Esophagus (tissue), 2 donors: ENCODE results near the gene FGF9. TPM values are rescaled to one million over a fixed set of nuclear protein-coding genes. Genes with fewer than 3 reads are reported as not detected.

Source experiments
- H3K27ac ChIP-seq, 2 donors: one replicate each; pipeline ENCODE4 v1.5.1; 2013; ENCODE audit warnings: low read depth in 2 of 2, mild to moderate bottlenecking in 2 of 2, inconsistent platforms in 1 of 2, low read length in 1 of 2, moderate library complexity in 1 of 2
- H3K27me3 ChIP-seq, 2 donors: one replicate each; pipeline ENCODE4 v1.6.1; 2013; ENCODE audit warnings: low read length in 2 of 2, control low read depth in 1 of 2, mild to moderate bottlenecking in 1 of 2; ENCODE audit not compliant: insufficient read depth in 2 of 2, control insufficient read depth in 1 of 2
- H3K36me3 ChIP-seq, 2 donors: one replicate each; pipeline ENCODE4 v1.6.1; 2013; ENCODE audit warnings: low read length in 1 of 2; ENCODE audit not compliant: control insufficient read depth in 2 of 2, insufficient read depth in 2 of 2
- H3K4me1 ChIP-seq, 2 donors: one replicate each; pipeline ENCODE4 v1.6.1; 2013; ENCODE audit warnings: low read length in 1 of 2; ENCODE audit not compliant: control insufficient read depth in 2 of 2, insufficient read depth in 2 of 2
- H3K4me3 ChIP-seq, 2 donors: one replicate each; pipeline ENCODE4 v1.5.1; 2013; ENCODE audit warnings: low read length in 2 of 2, mild to moderate bottlenecking in 2 of 2, low read depth in 1 of 2, moderate library complexity in 1 of 2
- H3K9me3 ChIP-seq, 2 donors: one replicate each; pipeline ENCODE4 v1.6.1; 2013; ENCODE audit warnings: mild to moderate bottlenecking in 2 of 2, low read depth in 1 of 2, low read length in 1 of 2, moderate library complexity in 1 of 2; ENCODE audit not compliant: control insufficient read depth in 2 of 2, insufficient read depth in 1 of 2
- WGBS, 2 donors: extraction: QIAGEN DNeasy Blood & Tissue Kit; methylation state at CpG; one replicate each; pipeline ENCODE4 v1.1.7; 2013; 5-methylcytosine and 5-hydroxymethylcytosine counted together
- polyA plus RNA-seq, 2 donors: library from polyadenylated mRNA; stranded (reverse); fragments of 200-250 nt; gene quantifications; one replicate each; pipeline ENCODE4 v1.2.3, GENCODE V29; 2013
- donor health status: healthy with polysubstance abuse.
- donor health status: Bipolar disorder and iron deficiency.

Gene FGF9
- polyA plus RNA-seq, 2 donors: 0.02 TPM

DNA sequence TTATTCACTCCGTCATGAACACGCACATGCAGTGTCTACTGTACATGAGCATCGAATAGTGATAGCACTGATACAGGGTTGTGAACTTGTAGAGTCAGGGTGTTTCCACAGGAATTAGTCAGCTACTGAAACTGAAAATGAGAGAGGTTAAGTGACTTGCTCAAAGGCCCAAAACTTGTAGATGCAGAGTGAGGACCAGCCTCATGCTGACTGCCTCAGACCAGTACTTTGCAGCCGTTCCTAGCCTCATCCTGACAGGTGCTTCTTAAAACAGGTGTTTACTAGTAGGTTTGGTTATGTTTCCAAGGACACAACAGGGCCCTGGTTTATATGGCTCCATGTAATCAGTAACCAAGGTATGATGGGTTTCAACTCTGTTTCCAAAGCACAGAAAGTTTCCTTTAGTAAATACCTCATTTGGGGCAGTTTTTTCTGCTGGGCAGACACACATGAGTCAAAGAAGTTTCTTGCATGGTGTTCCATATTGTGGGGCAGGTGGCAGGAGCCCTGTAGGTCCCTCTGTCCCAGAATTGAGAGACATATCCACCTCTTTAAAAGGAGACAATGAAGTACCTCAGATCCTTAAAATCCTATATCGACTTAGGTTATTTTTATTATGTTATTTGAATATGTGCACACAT, 16.0 kb downstream of the FGF9 start:
- H3K4me3 ChIP-seq: no peak overlapping the region
- WGBS, 2 donors: 72 to 76% methylated on average over 5 of the region's 5 CpGs

DNA sequence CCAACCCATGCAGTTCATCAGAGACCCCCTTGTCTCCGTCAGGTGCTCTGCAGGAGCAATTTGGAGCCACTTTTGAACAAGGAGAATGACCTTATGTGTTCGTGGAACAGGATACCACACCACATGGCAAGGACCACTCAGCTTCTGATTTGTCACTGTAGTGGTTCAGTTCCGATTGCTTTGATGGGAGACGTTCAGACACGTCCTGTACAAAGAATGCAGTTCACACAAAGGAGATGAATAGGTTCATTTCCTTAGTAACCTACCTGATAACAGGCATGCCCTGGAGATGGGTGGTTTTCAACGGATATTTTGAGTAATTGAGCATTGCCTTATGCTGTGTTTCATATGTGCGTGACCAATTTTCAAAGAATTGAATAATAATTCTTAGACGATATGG, 17.2 kb downstream of the FGF9 start:
- H3K27ac ChIP-seq: no peak overlapping the region
- H3K27me3 ChIP-seq: no peaks in the 10 kb centered on the region
- H3K9me3 ChIP-seq: no peaks in the 10 kb centered on the region
- no peaks in the 10 kb centered on the region for H3K36me3 ChIP-seq
- H3K4me1 ChIP-seq: peaks cover 0 to 5% of the 10 kb centered on the region in 2 donors
- no peak overlapping the region for H3K4me3 ChIP-seq
- WGBS, 2 donors: 55 to 74% methylated on average over 8 of the region's 8 CpGs

More for the DNA sequence above, 16.0 kb downstream of the FGF9 start:
- Histone ChIP-seq H3K4me1 (peaks cover 0 to 5% of the 10 kb centered on the region in 2 donors), H3K27ac (no peak overlapping the region), H3K9me3 (no peaks in the 10 kb centered on the region), H3K27me3 (no peaks in the 10 kb centered on the region), H3K36me3 (no peaks in the 10 kb centered on the region)

- H3K4me3 ChIP-seq: no peak overlapping the region
- WGBS, 2 donors: 89% methylated on average over 6 of the region's 6 CpGs
- H3K9me3 ChIP-seq: no peaks in the 10 kb centered on the region
- no peaks in the 10 kb centered on the region for H3K4me1 ChIP-seq
- no peaks in the 10 kb centered on the region for H3K27me3 ChIP-seq
- H3K36me3 ChIP-seq: no peaks in the 10 kb centered on the region
- H3K27ac ChIP-seq: no peak overlapping the region
Measured at GRCh38 chr13:21689097-21689496, 18.2 kb downstream of the FGF9 start.

DNA sequence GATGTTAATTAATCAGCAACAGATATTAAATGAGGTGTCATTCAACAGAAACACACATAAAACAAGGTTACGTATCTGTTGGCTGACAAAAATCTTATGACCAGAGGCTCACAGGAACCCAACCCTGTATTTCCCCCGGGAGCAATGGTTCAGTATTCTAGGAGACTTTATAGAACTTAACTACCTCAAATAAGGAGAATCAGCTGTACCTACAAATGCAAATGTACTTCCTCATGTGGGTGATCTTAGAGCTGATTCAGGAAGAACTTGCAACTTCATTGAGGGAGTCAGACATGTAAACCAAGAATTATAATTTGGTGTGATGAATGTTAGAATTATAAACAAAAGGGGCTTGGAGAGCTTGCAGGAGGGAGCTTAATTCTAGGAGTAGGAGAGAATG, 20.1 kb downstream of the FGF9 start:
- 77 to 86% methylated on average over 2 of the region's 2 CpGs for WGBS, 2 donors
- Histone ChIP-seq H3K9me3 (no peaks in the 10 kb centered on the region), H3K4me1 (no peaks in the 10 kb centered on the region), H3K27ac (no peak overlapping the region), H3K36me3 (no peaks in the 10 kb centered on the region), H3K4me3 (no peak overlapping the region), H3K27me3 (no peaks in the 10 kb centered on the region)

- WGBS, 2 donors: 85 to 86% methylated on average over 10 of the region's 10 CpGs
- H3K4me1 ChIP-seq: no peaks in the 10 kb centered on the region
- no peak overlapping the region for H3K4me3 ChIP-seq
- no peaks in the 10 kb centered on the region for H3K9me3 ChIP-seq
- no peaks in the 10 kb centered on the region for H3K36me3 ChIP-seq
- H3K27me3 ChIP-seq: no peaks in the 10 kb centered on the region
- no peak overlapping the region for H3K27ac ChIP-seq
Measured at GRCh38 chr13:21691500-21691899, 20.6 kb downstream of the FGF9 start.

DNA sequence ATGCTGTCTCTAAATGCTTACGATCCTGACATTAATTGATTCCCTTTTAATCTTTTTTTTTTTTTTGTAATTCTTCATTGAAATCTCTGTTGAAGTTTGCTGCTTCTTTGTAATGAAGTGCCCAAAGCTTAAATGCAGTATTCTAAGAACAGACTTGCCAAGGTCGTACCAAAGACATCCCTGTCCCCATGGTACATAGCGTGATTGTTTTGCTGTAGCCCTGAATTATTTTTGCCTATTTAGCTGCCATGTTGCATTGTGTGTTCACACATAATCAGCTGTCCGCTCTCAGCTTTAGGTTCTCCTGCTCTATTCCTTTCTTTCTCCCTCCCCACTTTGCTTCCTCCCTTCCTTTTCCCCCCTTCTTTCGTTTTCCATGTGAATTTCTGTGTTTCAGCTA, 21.1 kb downstream of the FGF9 start:
- Histone ChIP-seq H3K4me1 (no peaks in the 10 kb centered on the region), H3K36me3 (no peaks in the 10 kb centered on the region), H3K9me3 (no peaks in the 10 kb centered on the region), H3K4me3 (no peak overlapping the region), H3K27ac (no peak overlapping the region), H3K27me3 (no peaks in the 10 kb centered on the region)
- WGBS, 2 donors: 83 to 86% methylated on average over 5 of the region's 5 CpGs

DNA sequence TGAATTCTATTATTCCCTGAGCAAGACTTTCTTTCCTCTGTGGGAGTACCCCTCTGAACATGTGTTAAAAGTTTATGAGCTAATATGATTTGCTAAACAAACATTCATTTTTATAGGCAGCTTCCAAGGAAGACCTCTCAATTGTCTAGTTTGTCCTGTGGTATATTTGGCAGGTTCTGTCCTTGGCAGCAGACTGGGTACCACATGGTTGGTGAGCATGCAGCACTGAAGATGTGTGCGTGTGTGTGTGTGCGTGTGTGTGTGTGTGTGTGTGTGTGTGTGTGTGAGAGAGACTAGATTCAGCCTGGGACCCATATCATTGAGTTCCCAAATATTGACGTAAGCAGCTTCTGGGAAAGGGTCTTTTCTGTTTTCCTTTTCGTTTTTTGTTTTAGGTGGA, 24.0 kb downstream of the FGF9 start:
- Histone ChIP-seq H3K27me3 (no peaks in the 10 kb centered on the region), H3K4me1 (no peaks in the 10 kb centered on the region), H3K4me3 (no peak overlapping the region), H3K27ac (no peak overlapping the region), H3K36me3 (no peaks in the 10 kb centered on the region), H3K9me3 (no peaks in the 10 kb centered on the region)
- 78 to 83% methylated on average over 4 of the region's 4 CpGs for WGBS, 2 donors

DNA sequence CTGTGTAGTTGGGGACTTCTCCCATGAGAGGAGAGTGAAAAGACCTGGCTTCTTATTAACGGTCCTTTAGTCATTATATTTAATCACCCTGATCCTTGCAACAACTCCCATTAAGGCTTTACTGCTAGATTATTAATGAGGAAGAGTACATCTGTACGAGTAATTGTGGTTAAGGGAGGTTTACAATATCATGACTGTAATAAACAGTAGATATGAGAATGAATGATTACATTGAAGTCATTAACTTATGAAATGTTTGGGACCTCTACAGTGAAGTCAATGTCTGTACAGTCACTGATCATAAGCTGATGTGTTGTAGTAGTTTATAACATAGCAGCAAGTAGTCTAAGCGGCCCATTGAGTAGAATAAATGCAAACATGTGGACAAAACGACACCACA, 24.7 kb downstream of the FGF9 start:
- Histone ChIP-seq H3K27ac (no peak overlapping the region), H3K36me3 (no peaks in the 10 kb centered on the region), H3K4me1 (no peaks in the 10 kb centered on the region), H3K4me3 (no peak overlapping the region), H3K27me3 (no peaks in the 10 kb centered on the region), H3K9me3 (no peaks in the 10 kb centered on the region)
- 74 to 79% methylated on average over 4 of the region's 4 CpGs for WGBS, 2 donors

GRCh38 chr13:21696865-21697448, 26.1 kb downstream of the FGF9 start:
- Histone ChIP-seq H3K4me1 (no peaks in the 10 kb centered on the region), H3K9me3 (no peaks in the 10 kb centered on the region), H3K27ac (no peak overlapping the region), H3K27me3 (no peaks in the 10 kb centered on the region), H3K4me3 (no peak overlapping the region), H3K36me3 (no peaks in the 10 kb centered on the region)
- WGBS, 2 donors: 74 to 79% methylated on average over 3 of the region's 3 CpGs
